Endothelial cell (in vitro differentiated cells): ENCODE results near the gene ST7. TPM values are rescaled to one million over a fixed set of nuclear protein-coding genes. Genes with fewer than 3 reads are reported as not detected.
A peak's percentile ranks its signal among the peaks of the same experiment; 100 is the strongest.

Experiments
- DNase-seq: peaks from one replicate; pipeline ENCODE4 v3.0.0; 2021; ENCODE audit warnings: low spot score
- H3K27ac Mint-ChIP-seq: one replicate; pipeline ENCODE4 v1.8.0; 2021; ENCODE audit warnings: mixed read lengths, inconsistent platforms; ENCODE audit not compliant: unreplicated experiment
- H3K27me3 Mint-ChIP-seq: one replicate; pipeline ENCODE4 v1.8.0; 2021; ENCODE audit warnings: mild to moderate bottlenecking, moderate library complexity, mixed read lengths, inconsistent platforms; ENCODE audit not compliant: unreplicated experiment
- H3K36me3 Mint-ChIP-seq: one replicate; pipeline ENCODE4 v1.8.0; 2021; ENCODE audit warnings: mild to moderate bottlenecking, low read depth, mixed read lengths, inconsistent platforms; ENCODE audit not compliant: unreplicated experiment
- H3K4me1 Mint-ChIP-seq: one replicate; pipeline ENCODE4 v1.8.0; 2021; ENCODE audit warnings: mild to moderate bottlenecking, mixed read lengths, inconsistent platforms; ENCODE audit not compliant: unreplicated experiment
- H3K4me3 Mint-ChIP-seq: one replicate; pipeline ENCODE4 v1.8.0; 2021; ENCODE audit warnings: mild to moderate bottlenecking, mixed read lengths, inconsistent platforms; ENCODE audit not compliant: unreplicated experiment
- H3K9me3 Mint-ChIP-seq: one replicate; pipeline ENCODE4 v1.8.0; 2021; ENCODE audit warnings: mixed read lengths, inconsistent platforms; ENCODE audit not compliant: unreplicated experiment
- CTCF ChIP-seq: fragments of 200-600 bp; sonication (generic); IDR thresholded peaks from one replicate; pipeline ENCODE4 v1.5.0; 2021; ENCODE audit warnings: antibody characterized with exemption; ENCODE audit not compliant: unreplicated experiment
- total RNA-seq: library from RNA; stranded (reverse); fragmentation: NEBNext Ultra II Directional; extraction: Animal tissue kit (Norgen Biotek cat#: 25700); gene quantifications from one replicate; pipeline ENCODE4 v1.2.1, GENCODE V29; 2021; ENCODE audit not compliant: unreplicated experiment

The ST7 gene
- total RNA-seq, 1 donor from 2014 or later: 44.1 TPM

- Mint-ChIP-seq H3K4me3 (no peak overlapping the region), H3K27ac (peak overlapping the region; percentile 78), H3K4me1 (peaks cover 70% of the 10 kb centered on the region), H3K9me3 (no peaks in the 10 kb centered on the region), H3K36me3 (peaks cover 8% of the 10 kb centered on the region), H3K27me3 (peaks cover 4% of the 10 kb centered on the region)
- no peak for TF ChIP-seq CTCF
- DNase-seq: no peak
Measured at GRCh38 chr7:117145333-117145732, 192.0 kb downstream of the ST7 start.

- Mint-ChIP-seq H3K9me3 (no peaks in the 10 kb centered on the region), H3K27me3 (peaks cover 4% of the 10 kb centered on the region), H3K36me3 (peaks cover 11% of the 10 kb centered on the region), H3K27ac (peak overlapping the region; percentile 89), H3K4me1 (peaks cover 68% of the 10 kb centered on the region), H3K4me3 (no peak overlapping the region)
- no peak for TF ChIP-seq CTCF
- DNase-seq: no peak
Measured at GRCh38 chr7:117146059-117146458, 192.8 kb downstream of the ST7 start.

- H3K4me3 Mint-ChIP-seq: no peak overlapping the region
- H3K4me1 Mint-ChIP-seq: peaks cover 68% of the 10 kb centered on the region
- TF ChIP-seq CTCF: no peak
- peak overlapping the region; percentile 89 for H3K27ac Mint-ChIP-seq
- peaks cover 5% of the 10 kb centered on the region for H3K27me3 Mint-ChIP-seq
- H3K9me3 Mint-ChIP-seq: no peaks in the 10 kb centered on the region
- H3K36me3 Mint-ChIP-seq: peaks cover 11% of the 10 kb centered on the region
- DNase-seq: no peak
Measured at GRCh38 chr7:117146511-117146910, 193.2 kb downstream of the ST7 start.

GRCh38 chr7:117148971-117149370, 195.7 kb downstream of the ST7 start:
- DNase-seq: no peak
- H3K36me3 Mint-ChIP-seq: peaks cover 3% of the 10 kb centered on the region

GRCh38 chr7:117149692-117150091, 196.4 kb downstream of the ST7 start:
- Mint-ChIP-seq H3K36me3 (peaks cover 3% of the 10 kb centered on the region), H3K4me1 (peaks cover 45% of the 10 kb centered on the region), H3K9me3 (no peaks in the 10 kb centered on the region), H3K27me3 (peaks cover 3% of the 10 kb centered on the region), H3K4me3 (no peak overlapping the region), H3K27ac (no peak overlapping the region)
- DNase-seq: no peak
- no peak for TF ChIP-seq CTCF

More at GRCh38 chr7:117148971-117149370, 195.7 kb downstream of the ST7 start:
- Mint-ChIP-seq H3K4me1 (peaks cover 46% of the 10 kb centered on the region), H3K4me3 (no peak overlapping the region), H3K27ac (peak overlapping the region; percentile 14), H3K9me3 (no peaks in the 10 kb centered on the region), H3K27me3 (peaks cover 3% of the 10 kb centered on the region)
- TF ChIP-seq CTCF: no peak
